Anterior cingulate cortex (tissue), 58 donors: ENCODE results near the gene P2RY6.
"Not testable (repeated sequence)": the region's sequence is repeated elsewhere in the genome, so short reads cannot be mapped to it uniquely, and the experiment has no call there.

Source experiments
- DNase-seq, 58 donors: peaks; one replicate each; lab custom pipeline; 2025; lab: John Stamatoyannopoulos, UW

The P2RY6 gene

GRCh38 chr11:73258104-73259035, 13.8 kb upstream of the P2RY6 start:
- DNase-seq: no peak

- no peak for DNase-seq
Observed at GRCh38 chr11:73259406-73260126, 12.6 kb upstream of the P2RY6 start.

- DNase-seq: no peak
Observed at GRCh38 chr11:73260127-73260457, 12.0 kb upstream of the P2RY6 start.

GRCh38 chr11:73262851-73263495, 9.2 kb upstream of the P2RY6 start:
- DNase-seq: no peak

- DNase-seq: no peak
Observed at GRCh38 chr11:73263640-73264039, 8.5 kb upstream of the P2RY6 start.

- DNase-seq: no peak
Observed at GRCh38 chr11:73265278-73265810, 6.8 kb upstream of the P2RY6 start.

GRCh38 chr11:73265853-73266645, 6.1 kb upstream of the P2RY6 start:
- no peak for DNase-seq

GRCh38 chr11:73266646-73267020, 5.5 kb upstream of the P2RY6 start:
- no peak for DNase-seq

GRCh38 chr11:73267122-73267846, 4.9 kb upstream of the P2RY6 start:
- DNase-seq: no peak

- no peak for DNase-seq
Observed at GRCh38 chr11:73267906-73268540, 4.1 kb upstream of the P2RY6 start.

- DNase-seq: no peak
Observed at GRCh38 chr11:73268671-73269271, 3.4 kb upstream of the P2RY6 start.

- DNase-seq: no peak
Observed at GRCh38 chr11:73269459-73270015, 2.6 kb upstream of the P2RY6 start.

- no peak for DNase-seq
Observed at GRCh38 chr11:73270016-73270854, 1.9 kb upstream of the P2RY6 start.

- DNase-seq: no peak
Observed at GRCh38 chr11:73270855-73271477, 1.2 kb upstream of the P2RY6 start.

- DNase-seq: not testable (repeated sequence)
Observed at GRCh38 chr11:73271478-73271865, 666 bp upstream of the P2RY6 start.

- DNase-seq: no peak
Observed at GRCh38 chr11:73272680-73273038, 521 bp downstream of the P2RY6 start.
